Measurements from ENCODE around the gene ACTN2. TPM values are rescaled to one million over a fixed set of nuclear protein-coding genes. Genes with fewer than 3 reads are reported as not detected.
"Not testable (repeated sequence)": the region's sequence is repeated elsewhere in the genome, so short reads cannot be mapped to it uniquely, and the experiment has no call there.

The ACTN2 gene
- 1.4 TPM for polyA plus RNA-seq (2012; ENCODE audit: insufficient read depth, insufficient read length)

DNA sequence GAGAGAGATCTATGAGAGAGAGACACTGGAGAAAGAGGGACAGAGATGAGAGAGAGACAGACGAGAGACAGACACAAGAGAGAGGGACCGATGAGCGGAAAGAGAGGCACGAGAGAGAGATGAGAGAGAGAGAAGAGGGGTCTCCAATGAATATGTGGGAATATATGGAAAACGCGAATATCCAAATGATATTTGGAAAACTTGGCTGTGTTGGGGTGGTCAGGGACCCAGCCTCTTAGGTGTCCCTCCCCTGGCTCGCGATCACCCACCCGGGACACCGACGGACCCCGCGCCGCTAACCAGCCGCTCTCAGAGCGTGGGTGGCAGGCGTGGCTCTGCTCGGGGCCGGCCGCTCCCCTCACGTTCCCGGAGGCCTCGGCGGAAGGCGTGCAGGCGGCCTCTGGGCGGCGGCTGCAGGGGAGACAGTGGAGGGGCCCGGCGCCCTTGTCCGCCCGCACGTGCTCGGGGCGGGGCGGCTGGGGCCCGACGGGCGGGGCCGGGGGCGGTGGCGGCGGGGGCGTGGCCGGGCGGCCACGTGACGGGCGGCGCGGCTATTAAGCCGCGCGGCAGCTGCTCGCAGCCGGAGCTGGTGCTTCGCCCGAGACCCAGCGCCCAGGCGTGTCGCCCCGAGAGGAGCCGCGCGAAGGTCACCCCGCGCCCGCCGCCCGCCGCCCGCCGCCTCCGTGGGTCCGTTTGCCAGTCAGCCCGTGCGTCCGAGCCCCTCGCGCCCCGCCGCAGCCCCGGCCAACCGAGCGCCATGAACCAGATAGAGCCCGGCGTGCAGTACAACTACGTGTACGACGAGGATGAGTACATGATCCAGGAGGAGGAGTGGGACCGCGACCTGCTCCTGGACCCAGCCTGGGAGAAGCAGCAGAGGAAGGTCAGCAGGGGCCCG, at the start of gene ACTN2:
TSS of gene ACTN2 (plus strand) at position 583 of the 898 bp plus-strand sequence. CDS start at position 758, 175 bp downstream.
- DNase-seq (ENCODE audit: low read depth, low spot score) = no peak
- H3K4me3 ChIP-seq (ENCODE audit: low read length) = no peak within 1 kb of the TSS

DNA sequence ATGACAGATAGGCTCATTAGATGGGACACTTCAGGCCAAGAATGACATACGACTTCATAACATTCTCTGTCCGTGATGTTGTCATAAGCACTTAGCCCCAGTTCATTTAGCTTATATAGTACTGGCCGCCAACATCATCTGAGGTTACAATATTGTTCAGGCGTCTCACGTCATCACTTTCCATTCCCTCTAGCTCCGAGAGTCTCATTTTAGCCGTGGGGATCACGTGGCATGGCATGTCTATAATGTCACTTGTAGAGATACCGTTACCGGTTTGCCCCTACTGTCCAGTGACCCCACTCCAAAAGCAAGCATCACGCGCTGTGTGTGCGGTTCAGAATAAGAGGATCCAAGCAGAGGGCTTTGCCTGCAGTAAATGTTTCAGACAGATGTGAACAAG, 47.4 kb upstream of the ACTN2 start:
- no peak overlapping the region for H3K4me3 ChIP-seq (ENCODE audit: low read length)
- DNase-seq (ENCODE audit: low read depth, low spot score) = no peak

DNA sequence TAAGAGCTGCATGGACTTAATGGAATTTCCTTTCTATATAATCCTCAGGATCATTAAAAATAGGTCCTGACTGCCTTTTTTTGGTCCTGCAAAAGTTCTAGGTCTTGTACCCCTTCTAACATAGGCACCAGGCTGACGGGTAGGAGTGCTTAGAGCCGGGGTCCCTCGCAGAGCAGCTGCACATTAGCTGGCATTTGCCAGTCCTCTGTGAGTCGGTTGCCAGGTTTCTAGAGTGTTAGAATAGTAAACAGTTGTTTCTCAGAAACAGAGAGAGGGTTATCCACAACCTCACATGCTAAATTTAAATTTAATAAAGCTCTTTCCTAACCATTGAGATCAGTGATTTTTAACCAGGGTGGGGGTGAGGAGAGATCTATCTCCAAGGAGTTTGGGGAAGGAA, 46.6 kb upstream of the ACTN2 start:
- DNase-seq (ENCODE audit: low read depth, low spot score) = no peak
- H3K4me3 ChIP-seq (ENCODE audit: low read length) = no peak overlapping the region

DNA sequence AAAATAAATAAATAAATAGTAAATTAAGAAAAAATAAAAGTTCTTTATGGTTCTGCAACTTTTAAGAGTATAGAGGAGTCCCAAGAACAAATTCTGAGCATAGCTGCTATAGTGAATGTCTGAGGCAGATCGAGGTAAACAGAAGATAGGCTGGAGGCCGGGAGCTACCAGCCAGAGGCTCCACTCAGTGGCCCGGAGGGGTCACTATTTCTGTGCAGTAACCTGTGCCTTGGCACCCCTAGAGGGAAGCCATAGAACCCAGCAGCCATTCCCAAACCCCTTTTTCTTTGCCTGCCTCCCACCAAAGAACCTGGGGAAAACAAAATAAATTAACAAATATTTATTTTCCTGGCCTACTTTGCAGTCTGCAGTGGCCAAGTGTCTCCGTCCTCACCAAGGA, 43.5 kb upstream of the ACTN2 start:
- no peak overlapping the region for H3K4me3 ChIP-seq (ENCODE audit: low read length)
- no peak for DNase-seq (ENCODE audit: low read depth, low spot score)

DNA sequence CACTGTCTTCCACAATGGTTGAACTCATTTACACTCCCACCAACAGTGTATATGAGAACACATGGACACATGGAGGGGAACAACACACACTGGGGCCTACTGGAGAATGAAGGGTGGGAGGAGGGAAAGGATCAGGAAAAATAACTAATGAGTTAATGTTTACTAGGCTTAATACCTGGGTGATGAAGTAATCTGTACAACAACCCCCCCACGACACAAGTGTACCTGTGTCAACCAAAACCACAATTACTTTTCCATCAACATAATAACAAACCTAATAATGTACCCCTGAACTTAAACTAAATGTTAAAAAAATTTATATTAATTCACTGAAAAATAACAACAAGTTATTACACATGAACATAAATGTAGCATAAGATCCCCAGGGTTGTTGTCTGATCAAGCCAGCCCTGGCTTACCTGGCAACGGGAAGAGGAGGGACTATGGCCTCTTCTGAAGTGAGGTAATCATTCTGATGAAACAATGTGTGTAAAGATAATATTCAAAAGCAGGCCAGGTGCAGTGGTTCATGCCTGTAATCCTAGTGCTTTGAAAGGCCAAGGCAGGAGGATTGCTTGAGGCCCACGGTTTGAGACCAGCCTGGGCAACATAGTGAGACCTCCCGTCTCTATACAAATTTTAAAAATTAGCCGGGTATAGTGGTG, 41.2 kb upstream of the ACTN2 start:
- H3K4me3 ChIP-seq (ENCODE audit: low read length) = no peak overlapping the region
- DNase-seq (ENCODE audit: low read depth, low spot score) = no peak

DNA sequence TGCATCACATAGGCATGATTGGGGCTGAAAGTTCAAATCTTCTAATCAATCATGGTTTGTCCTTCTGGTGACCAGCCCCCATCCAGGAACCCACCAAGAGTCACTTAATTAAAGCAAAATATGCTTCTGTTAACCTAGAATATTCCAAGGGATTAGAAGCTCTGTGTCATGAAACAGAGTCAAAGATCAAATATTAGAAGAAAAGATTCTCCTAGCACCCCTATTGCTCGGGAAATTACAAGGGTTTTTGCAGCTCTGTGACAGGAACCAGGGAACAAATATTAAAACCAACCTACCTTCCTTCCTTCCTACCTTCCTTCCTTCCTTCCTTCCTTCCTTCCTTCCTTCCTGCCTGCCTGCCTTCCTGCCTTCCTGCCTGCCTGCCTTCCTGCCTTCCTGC, 31.8 kb upstream of the ACTN2 start:
- DNase-seq (ENCODE audit: low read depth, low spot score) = no peak
- no peak overlapping the region for H3K4me3 ChIP-seq (ENCODE audit: low read length)

DNA sequence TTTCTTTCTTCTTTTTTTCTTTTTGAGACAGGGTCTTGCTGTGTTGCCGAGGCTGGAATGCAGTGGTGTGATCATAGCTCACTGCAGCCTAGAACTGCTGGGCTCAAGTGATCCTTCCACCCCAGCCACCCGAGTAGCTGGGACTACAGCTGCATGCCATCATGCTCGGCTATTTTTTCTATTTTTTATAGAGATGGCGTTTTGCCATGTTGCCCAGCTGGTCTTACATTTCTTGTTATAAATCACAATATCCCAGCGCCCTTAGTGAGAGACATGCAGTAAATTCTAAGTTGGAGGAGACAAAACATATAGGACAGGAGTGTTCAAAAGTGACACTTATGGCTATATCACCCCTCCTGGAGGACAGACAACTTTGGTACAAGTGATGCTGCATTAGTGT, 31.3 kb upstream of the ACTN2 start:
- no peak for DNase-seq (ENCODE audit: low read depth, low spot score)
- H3K4me3 ChIP-seq (ENCODE audit: low read length) = no peak overlapping the region

DNA sequence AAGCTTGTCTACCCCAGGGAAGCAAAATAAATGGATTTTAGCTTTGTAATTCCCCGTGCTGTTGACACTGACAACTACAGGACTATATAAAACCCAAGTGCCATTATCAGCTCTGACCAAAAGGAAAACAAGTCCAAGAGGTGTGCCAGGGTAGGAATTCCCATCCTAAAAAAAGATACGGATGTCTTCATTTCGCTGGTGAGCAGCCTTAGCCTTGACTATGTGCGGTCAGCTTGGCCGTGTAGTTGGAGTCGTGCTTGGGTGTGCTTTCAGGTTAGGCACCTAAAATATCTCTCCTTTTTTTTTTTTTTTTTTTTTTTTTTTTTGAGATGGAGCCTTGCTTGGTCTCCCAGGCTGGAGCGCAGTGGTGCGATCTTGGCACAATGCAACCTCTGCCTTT, 28.9 kb upstream of the ACTN2 start:
- no peak for DNase-seq (ENCODE audit: low read depth, low spot score)
- H3K4me3 ChIP-seq (ENCODE audit: low read length) = no peak overlapping the region

DNA sequence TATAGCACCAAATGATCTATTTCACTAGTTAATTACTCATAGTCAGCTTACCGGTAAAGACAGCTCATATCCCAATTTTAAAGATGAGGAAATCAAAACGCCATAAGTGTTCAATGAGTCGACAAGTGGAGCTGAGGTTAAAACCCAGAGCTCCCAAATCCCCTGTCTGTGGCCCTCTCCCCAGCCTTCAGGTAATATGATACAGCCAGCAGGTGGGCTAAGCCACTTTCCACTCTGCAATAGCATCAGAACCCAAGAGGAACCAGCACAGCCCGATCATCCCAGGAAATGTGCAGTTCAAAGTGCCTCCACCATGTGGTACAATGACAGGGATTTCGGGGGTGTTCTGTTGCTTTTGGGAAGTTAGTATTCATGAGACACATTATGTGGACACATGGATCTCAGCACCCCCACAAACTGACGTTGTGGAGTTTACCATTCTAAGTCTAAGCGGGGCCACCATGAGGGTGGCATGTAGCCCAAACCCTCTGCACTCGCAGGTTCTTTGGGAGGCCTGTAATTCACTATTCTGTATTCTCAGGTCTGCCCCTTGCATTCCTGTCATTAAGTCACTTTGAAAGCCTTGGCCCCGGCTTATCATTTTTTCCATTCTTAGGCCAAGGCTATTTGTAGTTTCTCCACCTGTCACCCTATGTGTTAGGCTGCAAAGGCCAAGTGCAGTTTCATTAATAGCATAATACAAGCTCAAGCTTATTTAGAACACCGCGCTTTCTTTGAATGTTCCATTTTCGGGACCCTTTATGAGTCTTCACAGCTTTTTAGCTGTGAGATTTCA, 26.3 kb upstream of the ACTN2 start:
- no peak overlapping the region for H3K4me3 ChIP-seq (ENCODE audit: low read length)
- no peak for DNase-seq (ENCODE audit: low read depth, low spot score)

DNA sequence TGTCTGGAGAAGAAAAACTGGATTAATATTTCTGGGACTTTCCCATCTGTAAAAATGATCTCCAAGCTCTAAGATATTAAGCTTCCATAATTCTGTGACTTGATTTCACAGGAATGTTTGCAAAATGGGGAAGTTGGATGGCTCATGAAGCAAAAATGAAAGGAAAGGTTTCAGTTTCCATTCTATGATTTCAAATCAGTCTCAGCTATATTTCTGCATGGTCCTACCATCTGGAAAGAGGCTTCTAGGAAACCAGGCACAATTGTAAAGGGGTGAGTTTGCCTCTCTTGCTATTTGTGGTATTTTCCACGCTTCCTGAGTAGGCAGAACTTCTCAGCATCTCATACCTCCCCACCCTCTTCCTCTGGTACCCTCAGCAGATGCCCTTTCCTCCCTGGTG, 22.4 kb upstream of the ACTN2 start:
- no peak for DNase-seq (ENCODE audit: low read depth, low spot score)
- no peak overlapping the region for H3K4me3 ChIP-seq (ENCODE audit: low read length)

DNA sequence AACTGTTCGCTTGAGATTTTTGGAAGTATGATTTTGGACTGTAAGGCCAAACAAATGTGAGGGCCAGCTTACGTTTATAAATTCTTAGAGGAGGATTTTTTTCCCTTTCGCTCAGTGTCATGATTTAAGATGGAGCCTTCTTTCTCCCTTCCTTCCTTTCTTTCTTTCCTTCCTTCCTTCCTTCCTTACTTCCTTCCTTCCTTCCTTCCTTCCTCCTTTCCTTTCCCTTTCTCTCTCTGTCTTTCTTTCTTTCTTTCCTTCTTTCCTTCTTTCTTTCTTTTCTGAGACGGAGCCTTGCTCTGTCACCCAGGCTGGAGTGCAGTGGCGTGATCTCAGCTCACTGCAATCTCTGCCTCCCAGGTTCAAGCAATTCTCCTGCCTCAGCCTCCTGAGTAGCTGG, 17.4 kb upstream of the ACTN2 start:
- not testable (repeated sequence) for DNase-seq (ENCODE audit: low read depth, low spot score); H3K4me3 ChIP-seq (ENCODE audit: low read length)

DNA sequence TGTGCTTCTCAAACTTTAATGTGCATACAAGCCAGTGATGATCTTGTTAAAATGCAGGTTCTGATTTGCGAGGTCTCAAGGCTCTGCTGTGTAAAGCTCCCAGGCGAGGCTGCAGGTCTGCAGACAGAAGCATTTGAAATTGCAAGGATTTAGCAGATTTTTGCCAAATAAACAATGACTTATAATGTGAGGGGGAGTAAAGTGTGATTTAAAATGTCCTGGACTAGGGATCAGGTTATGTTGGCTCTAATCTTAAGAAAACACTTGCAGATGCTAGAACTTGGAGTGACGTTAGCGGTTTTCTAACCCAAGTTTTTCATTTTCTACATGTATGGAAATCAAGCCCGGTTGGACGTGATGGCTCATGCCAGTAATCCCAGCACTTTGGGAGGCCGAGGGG, 16.2 kb upstream of the ACTN2 start:
- H3K4me3 ChIP-seq (ENCODE audit: low read length) = no peak overlapping the region
- no peak for DNase-seq (ENCODE audit: low read depth, low spot score)

DNA sequence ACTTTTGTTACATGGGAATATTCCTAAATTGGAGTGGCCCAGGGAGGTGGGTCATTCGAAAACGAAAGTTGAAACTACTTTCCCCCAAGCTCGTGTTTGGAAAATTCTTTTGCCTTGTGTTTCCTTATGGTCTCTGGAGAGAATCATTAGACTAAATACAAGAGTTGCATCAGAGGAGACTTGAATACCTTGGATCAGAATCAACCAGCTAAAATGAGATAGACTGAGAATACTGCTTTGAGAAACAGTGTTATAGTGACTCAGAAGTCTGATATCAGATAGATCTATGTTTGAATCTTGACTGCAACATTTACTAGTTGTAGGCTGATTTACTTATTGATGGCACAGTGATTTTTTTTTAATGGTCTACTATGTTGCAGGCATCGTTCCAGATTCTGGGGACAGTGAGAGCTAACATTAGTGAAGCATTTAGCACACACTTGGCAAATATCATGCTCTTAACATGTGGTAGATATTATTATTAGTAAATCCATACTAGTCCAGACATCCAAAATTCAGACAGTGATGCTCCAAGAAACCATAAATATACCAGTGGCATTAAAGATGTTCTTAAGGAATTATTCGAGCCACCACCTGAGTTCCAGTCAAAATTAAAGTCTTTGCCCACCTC, 12.9 kb upstream of the ACTN2 start:
- H3K4me3 ChIP-seq (ENCODE audit: low read length) = no peak overlapping the region
- no peak for DNase-seq (ENCODE audit: low read depth, low spot score)

DNA sequence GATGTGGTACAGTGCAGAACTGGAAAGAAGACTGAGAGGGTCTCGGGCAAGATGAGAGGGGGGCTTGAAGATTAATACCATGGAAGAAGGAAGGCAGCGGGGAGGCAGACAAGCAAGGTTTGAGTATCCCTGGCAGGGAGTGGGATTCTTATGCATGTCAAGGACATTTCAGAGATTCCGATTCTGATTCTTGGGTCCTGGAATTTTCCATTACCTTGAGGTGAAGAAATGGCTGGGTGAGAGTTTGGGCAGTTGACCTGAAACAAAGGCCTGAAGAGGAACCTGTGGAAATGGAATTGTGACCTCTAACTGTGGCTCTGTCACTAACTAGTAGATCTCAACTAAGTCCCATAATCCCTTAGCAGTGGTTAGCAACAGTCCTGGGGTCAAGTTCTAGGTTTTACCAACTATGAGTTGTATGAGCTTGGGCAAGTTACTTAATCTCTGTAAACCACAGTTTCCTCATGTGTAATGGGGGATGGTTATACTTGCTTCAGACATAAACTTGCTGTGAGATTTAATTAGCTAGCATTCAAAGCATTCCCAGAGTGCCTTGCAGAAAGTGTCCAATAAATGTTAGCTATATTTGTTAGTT, 8.6 kb upstream of the ACTN2 start:
- peak; percentile 1 for DNase-seq (ENCODE audit: low read depth, low spot score)
- no peak overlapping the region for H3K4me3 ChIP-seq (ENCODE audit: low read length)

DNA sequence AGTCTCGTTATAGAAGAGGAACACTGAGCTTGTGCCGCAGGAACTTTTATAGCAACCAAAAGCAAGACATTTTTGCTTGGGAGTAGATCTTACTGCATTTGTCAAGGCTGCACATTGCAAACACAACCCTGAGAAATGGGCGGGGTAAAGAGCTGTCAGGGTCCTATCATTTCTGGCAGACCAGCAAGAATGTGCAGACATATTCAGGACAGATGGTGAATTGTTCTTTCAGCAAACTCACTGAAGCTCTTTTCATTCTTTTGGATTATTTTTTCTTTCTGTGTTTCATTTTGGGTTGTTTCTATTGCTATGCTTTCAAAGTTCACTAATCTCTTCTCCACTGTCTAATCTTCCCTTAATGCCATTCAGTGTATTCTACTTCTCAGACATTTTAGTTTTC, 5.1 kb upstream of the ACTN2 start:
- no peak for DNase-seq (ENCODE audit: low read depth, low spot score)
- no peak overlapping the region for H3K4me3 ChIP-seq (ENCODE audit: low read length)

DNA sequence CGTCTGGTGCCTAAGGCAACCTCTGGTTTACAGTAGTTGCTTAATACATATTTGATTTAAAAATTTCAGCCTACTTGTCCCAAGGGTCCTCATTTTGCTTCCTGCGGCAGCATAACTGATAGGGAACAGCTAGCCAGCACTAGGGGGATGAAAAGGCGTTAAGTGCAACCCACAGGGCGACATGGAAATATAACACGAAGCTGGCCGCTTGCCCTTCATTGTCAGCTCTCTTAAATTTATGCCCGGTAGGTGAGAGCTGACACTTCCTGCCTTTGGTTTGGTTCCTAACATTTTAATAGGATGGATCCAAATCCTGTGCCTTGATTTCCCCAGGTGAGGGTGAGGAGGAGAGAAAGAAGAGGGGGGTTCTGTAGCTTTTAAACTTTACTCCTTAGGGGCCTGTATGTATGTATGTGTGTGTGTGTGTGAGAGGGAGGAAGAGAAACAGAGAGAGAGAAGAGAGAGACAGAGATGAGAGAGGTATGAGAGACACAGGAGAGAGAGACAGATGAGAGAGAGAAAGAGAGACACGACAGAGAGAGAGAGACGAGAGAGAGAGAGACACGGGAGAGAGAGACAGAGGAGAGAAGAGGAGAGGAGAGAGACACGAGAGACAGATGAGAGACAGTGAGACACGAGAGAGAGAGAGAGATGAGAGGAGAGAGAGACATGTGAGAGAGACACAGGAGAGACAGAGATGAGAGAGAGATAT, 938 bp upstream of the ACTN2 start:
- no peak overlapping the region for H3K4me3 ChIP-seq (ENCODE audit: low read length)
- no peak for DNase-seq (ENCODE audit: low read depth, low spot score)

DNA sequence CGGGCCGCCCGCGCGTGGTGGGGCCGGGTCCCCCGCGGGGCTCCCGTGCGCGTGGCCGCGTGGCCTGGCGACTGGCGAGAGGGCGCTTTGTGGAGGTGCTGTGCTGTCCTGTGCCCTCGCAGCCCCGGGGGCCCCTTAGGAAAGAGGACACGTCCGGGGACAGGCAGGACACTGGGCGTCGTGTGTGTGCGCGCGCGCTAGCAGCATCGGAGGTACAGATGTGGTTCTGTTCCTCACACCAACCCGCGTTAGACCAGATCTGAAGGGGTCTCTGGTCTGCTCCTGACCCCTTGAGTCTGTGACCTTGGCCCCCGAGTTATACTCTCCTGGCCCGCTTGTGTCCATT, 489 bp downstream of the ACTN2 start:
- H3K4me3 ChIP-seq (ENCODE audit: low read length) = no peak overlapping the region
- no peak for DNase-seq (ENCODE audit: low read depth, low spot score)

DNA sequence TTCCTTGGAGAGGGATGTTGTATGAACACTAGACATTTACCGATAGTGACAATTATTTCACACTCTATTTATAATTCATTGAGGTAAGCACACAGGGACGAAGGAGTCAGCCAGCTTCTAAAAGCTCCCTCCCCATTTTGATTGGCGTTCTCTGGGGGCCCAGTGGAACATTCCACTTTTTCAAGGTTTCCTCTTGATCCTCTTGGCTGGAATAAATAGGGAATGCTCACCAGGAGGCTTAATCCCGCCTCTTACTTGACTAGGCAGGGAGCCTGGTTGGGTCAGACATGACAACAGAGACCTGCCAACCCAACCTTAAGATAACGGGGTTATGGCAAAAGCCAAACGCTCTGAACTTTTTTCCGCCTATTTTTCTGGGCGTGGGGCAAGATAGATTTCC, 974 bp downstream of the ACTN2 start:
- H3K4me3 ChIP-seq (ENCODE audit: low read length) = no peak overlapping the region

DNA sequence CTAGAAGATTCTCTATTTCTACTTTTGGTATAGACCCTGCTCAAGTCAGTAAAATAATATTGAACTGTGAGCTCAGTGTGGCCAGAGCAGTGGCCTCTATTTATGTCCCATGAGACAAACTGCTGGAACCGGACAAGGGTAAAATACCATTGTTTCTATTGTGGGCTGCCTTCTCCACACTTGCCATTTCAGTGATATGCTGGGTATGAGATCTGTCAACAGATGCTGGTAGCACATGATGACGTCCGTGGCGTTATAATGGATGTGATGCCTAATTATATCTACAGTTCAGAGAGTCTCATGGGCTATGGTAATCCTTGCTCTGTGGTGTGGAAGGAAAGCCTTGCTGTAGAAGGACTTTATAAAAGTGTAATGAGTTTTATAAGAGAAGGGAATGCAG, 2.4 kb downstream of the ACTN2 start:
- no peak for DNase-seq (ENCODE audit: low read depth, low spot score)
- no peak overlapping the region for H3K4me3 ChIP-seq (ENCODE audit: low read length)

More for the DNA sequence above, 974 bp downstream of the ACTN2 start:
- DNase-seq (ENCODE audit: low read depth, low spot score) = no peak
